Gastrocnemius medialis (tissue), 4 donors: Measurements from ENCODE around the gene SYCN.

Experiments used
- POLR2A ChIP-seq, 2 donors: fragments of 450-650 bp; IDR thresholded peaks; one replicate each; pipeline ENCODE4 v1.6.1; 2017; ENCODE audit warnings: antibody characterized with exemption in 2 of 2, mild to moderate bottlenecking in 2 of 2, moderate library complexity in 2 of 2
- TF ChIP-seq, protein P1 (sequence below), 5 experiments: fragments of 450-650 bp in 3 of 5; fragments of 200-600 bp in 2 of 5; sonication (generic) in 2 of 5; IDR thresholded peaks in 4 of 5; conservative IDR thresholded peaks in 1 of 5; 1 replicate in 4 of 5; 2 replicates in 1 of 5; pipeline ENCODE4 v1.5.1; 2016 to 2019; ENCODE audit warnings: antibody characterized with exemption in 5 of 5, mild to moderate bottlenecking in 3 of 5, moderate library complexity in 3 of 5

- TF ChIP-seq POLR2A (IDR thresholded peaks at IDR 0.05) = no peak
- TF ChIP-seq, protein P1, sequence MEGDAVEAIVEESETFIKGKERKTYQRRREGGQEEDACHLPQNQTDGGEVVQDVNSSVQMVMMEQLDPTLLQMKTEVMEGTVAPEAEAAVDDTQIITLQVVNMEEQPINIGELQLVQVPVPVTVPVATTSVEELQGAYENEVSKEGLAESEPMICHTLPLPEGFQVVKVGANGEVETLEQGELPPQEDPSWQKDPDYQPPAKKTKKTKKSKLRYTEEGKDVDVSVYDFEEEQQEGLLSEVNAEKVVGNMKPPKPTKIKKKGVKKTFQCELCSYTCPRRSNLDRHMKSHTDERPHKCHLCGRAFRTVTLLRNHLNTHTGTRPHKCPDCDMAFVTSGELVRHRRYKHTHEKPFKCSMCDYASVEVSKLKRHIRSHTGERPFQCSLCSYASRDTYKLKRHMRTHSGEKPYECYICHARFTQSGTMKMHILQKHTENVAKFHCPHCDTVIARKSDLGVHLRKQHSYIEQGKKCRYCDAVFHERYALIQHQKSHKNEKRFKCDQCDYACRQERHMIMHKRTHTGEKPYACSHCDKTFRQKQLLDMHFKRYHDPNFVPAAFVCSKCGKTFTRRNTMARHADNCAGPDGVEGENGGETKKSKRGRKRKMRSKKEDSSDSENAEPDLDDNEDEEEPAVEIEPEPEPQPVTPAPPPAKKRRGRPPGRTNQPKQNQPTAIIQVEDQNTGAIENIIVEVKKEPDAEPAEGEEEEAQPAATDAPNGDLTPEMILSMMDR (IDR thresholded peaks at IDR 0.05 in 4 of 5, conservative IDR thresholded peaks at IDR 0.05 in 1 of 5) = no peak
Measured at GRCh38 chr19:39168258-39169142, 35.6 kb downstream of the SYCN start.
